ENCODE results near the gene ENAH.

Gene ENAH

GRCh38 chr1:225471453-225472301 lies 181.2 kb downstream of the ENAH start:
- Histone ChIP-seq H3K27ac (ENCODE audit: low read depth, low read length, severe bottlenecking) (no peak overlapping the region), H3K4me3 (ENCODE audit: extremely low read depth, insufficient read depth, low read length, poor library complexity, severe bottlenecking) (no peak overlapping the region), H3K9me3 (ENCODE audit: control insufficient read depth, low read length) (no peaks in the 10 kb centered on the region), H3K4me1 (ENCODE audit: control insufficient read depth, insufficient read depth, low read length, poor library complexity, severe bottlenecking) (peaks cover 6% of the 10 kb centered on the region), H3K36me3 (ENCODE audit: control insufficient read depth, insufficient read depth, low read length) (no peaks in the 10 kb centered on the region)
- WGBS, 2 experiments (ENCODE audit: insufficient coverage in 2 of 2), result 83 to 89% methylated on average over 21 to 24 of the region's 29 CpGs

- 71 to 79% methylated on average over 5 to 6 of the region's 8 CpGs for WGBS, 2 experiments (ENCODE audit: insufficient coverage in 2 of 2)
- no peaks in the 10 kb centered on the region for H3K9me3 ChIP-seq (ENCODE audit: control insufficient read depth, low read length)
- H3K36me3 ChIP-seq (ENCODE audit: control insufficient read depth, insufficient read depth, low read length), result no peaks in the 10 kb centered on the region
- no peak overlapping the region for H3K27ac ChIP-seq (ENCODE audit: low read depth, low read length, severe bottlenecking)
- H3K4me3 ChIP-seq (ENCODE audit: extremely low read depth, insufficient read depth, low read length, poor library complexity, severe bottlenecking), result no peak overlapping the region
- peaks cover 6% of the 10 kb centered on the region for H3K4me1 ChIP-seq (ENCODE audit: control insufficient read depth, insufficient read depth, low read length, poor library complexity, severe bottlenecking)
These were observed 181.8 kb downstream of the ENAH start for GRCh38 chr1:225471109-225471452.

DNA sequence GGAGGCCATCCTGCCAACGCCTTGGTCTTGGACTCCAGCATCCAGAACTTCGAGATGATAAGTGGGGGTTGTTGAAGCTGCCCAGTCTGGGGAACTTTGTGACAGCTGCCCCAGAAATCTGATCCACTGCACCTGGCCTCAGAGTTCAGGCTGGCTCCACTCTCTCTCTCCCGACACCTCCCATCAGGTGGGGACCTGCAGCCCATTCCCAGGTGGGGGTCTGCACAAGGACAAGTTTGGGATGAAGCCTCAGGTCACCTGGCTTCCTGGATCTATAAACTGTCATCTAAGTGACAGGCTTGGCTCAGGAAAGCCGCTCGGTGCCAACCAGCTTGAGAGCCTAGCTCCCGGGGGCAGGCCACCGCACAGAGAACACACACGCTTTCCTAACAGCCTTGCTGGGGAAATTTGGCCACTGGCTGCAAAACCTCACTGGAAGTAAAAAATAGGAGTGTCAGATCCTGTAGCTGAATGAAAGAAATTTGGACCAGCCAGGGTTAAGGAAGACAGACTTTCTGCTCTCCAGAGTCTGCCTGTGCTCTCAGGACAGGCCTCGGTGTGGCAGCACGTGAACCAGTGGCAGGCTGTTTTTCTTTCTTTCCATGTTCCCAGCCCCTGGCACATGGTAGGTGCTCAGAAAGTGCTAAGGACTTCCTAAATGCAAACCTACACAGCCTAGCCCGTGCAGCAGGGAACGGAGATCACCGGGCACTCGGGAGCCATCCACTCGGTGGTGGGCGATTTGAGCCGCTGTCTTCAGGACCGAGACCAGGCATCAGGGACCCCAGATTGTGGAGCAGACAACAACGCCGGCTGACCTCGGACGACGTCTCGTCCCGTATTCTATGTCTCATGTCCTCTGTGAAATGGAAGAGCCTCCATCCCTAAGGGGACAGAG lies 182.5 kb downstream of the ENAH start:
- Histone ChIP-seq H3K36me3 (ENCODE audit: control insufficient read depth, insufficient read depth, low read length) (no peaks in the 10 kb centered on the region), H3K27ac (ENCODE audit: low read depth, low read length, severe bottlenecking) (no peak overlapping the region), H3K4me3 (ENCODE audit: extremely low read depth, insufficient read depth, low read length, poor library complexity, severe bottlenecking) (no peak overlapping the region), H3K9me3 (ENCODE audit: control insufficient read depth, low read length) (no peaks in the 10 kb centered on the region), H3K4me1 (ENCODE audit: control insufficient read depth, insufficient read depth, low read length, poor library complexity, severe bottlenecking) (peaks cover 10% of the 10 kb centered on the region)
- WGBS, 2 experiments (ENCODE audit: insufficient coverage in 2 of 2), result 87 to 88% methylated on average over 25 of the region's 25 CpGs

- no peak overlapping the region for H3K4me3 ChIP-seq (ENCODE audit: extremely low read depth, insufficient read depth, low read length, poor library complexity, severe bottlenecking)
- WGBS, 2 experiments (ENCODE audit: insufficient coverage in 2 of 2), result 79 to 82% methylated on average over 3 to 4 of the region's 5 CpGs
These were observed 183.9 kb downstream of the ENAH start for GRCh38 chr1:225469051-225469450.

GRCh38 chr1:225468270-225469020 lies 184.5 kb downstream of the ENAH start:
- Histone ChIP-seq H3K36me3 (ENCODE audit: control insufficient read depth, insufficient read depth, low read length) (no peaks in the 10 kb centered on the region), H3K27ac (ENCODE audit: low read depth, low read length, severe bottlenecking) (no peak overlapping the region), H3K4me1 (ENCODE audit: control insufficient read depth, insufficient read depth, low read length, poor library complexity, severe bottlenecking) (peaks cover 21% of the 10 kb centered on the region), H3K9me3 (ENCODE audit: control insufficient read depth, low read length) (no peaks in the 10 kb centered on the region), H3K4me3 (ENCODE audit: extremely low read depth, insufficient read depth, low read length, poor library complexity, severe bottlenecking) (no peak overlapping the region)
- WGBS, 2 experiments (ENCODE audit: insufficient coverage in 2 of 2), result 88 to 93% methylated on average over 7 to 9 of the region's 10 CpGs

More at GRCh38 chr1:225469051-225469450, 183.9 kb downstream of the ENAH start:
- Histone ChIP-seq H3K36me3 (ENCODE audit: control insufficient read depth, insufficient read depth, low read length) (no peaks in the 10 kb centered on the region), H3K9me3 (ENCODE audit: control insufficient read depth, low read length) (no peaks in the 10 kb centered on the region), H3K4me1 (ENCODE audit: control insufficient read depth, insufficient read depth, low read length, poor library complexity, severe bottlenecking) (peaks cover 18% of the 10 kb centered on the region), H3K27ac (ENCODE audit: low read depth, low read length, severe bottlenecking) (no peak overlapping the region)

GRCh38 chr1:225467193-225468020 lies 185.5 kb downstream of the ENAH start:
- 91 to 92% methylated on average over 17 to 22 of the region's 26 CpGs for WGBS, 2 experiments (ENCODE audit: insufficient coverage in 2 of 2)
- H3K4me3 ChIP-seq (ENCODE audit: extremely low read depth, insufficient read depth, low read length, poor library complexity, severe bottlenecking), result no peak overlapping the region
- H3K27ac ChIP-seq (ENCODE audit: low read depth, low read length, severe bottlenecking), result no peak overlapping the region
- H3K9me3 ChIP-seq (ENCODE audit: control insufficient read depth, low read length), result no peaks in the 10 kb centered on the region
- H3K4me1 ChIP-seq (ENCODE audit: control insufficient read depth, insufficient read depth, low read length, poor library complexity, severe bottlenecking), result peaks cover 26% of the 10 kb centered on the region
- H3K36me3 ChIP-seq (ENCODE audit: control insufficient read depth, insufficient read depth, low read length), result no peaks in the 10 kb centered on the region

DNA sequence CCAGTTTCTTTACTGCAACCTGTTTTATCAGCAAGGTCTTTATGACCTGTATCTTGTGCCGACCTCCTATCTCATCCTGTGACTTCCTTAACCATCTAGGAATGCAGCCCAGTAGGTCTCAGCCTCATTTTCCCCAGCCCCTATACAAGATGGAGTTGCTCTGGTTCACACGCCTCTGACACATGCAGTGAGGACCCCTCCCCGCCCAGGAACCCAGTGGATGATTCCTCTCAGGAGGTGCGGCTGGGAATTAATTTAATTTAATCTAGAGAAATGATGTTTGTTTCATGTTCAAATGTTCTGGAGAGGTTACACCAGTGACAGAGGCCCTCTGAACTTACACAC lies 186.1 kb downstream of the ENAH start:
- H3K9me3 ChIP-seq (ENCODE audit: control insufficient read depth, low read length), result no peaks in the 10 kb centered on the region
- H3K4me1 ChIP-seq (ENCODE audit: control insufficient read depth, insufficient read depth, low read length, poor library complexity, severe bottlenecking), result peaks cover 26% of the 10 kb centered on the region
- 88 to 94% methylated on average over 1 to 3 of the region's 4 CpGs for WGBS, 2 experiments (ENCODE audit: insufficient coverage in 2 of 2)
- H3K36me3 ChIP-seq (ENCODE audit: control insufficient read depth, insufficient read depth, low read length), result no peaks in the 10 kb centered on the region
- H3K27ac ChIP-seq (ENCODE audit: low read depth, low read length, severe bottlenecking), result no peak overlapping the region
- no peak overlapping the region for H3K4me3 ChIP-seq (ENCODE audit: extremely low read depth, insufficient read depth, low read length, poor library complexity, severe bottlenecking)

DNA sequence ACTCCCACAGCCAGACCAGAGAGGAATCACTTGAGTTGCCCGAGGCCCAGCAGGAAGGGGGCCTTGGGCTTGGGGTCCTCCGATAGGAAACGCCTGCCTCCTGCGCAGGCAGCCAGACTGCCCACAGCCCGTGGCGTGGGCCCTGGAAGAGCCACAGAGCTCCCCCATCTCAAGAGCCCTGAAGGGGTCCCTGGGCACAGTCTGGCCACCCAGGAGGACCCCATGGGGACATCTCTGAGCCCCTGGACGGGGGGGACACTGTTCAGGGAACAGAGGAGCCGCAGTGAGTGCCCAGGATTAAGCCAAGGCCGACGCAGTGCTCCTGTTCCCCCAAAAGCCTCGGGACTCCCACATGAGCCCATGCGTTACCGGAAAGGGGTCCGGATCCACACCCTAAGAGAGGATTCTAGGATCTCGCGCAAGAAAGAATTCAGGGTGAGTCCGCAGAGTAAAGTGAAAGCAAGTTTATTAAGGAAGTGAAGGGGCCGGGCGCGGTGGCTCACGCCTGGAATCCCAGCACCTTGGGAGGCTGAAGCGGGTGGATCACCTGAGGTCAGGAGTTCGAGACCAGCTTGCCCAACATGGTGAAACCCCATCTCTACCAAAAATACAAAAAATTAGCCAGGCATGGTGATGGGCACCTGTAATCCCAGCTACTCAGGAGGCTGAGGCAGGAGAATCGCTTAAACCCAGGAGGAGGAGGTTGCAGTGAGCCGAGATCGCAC lies 187.0 kb downstream of the ENAH start:
- Histone ChIP-seq H3K27ac (ENCODE audit: low read depth, low read length, severe bottlenecking) (no peak overlapping the region), H3K4me3 (ENCODE audit: extremely low read depth, insufficient read depth, low read length, poor library complexity, severe bottlenecking) (no peak overlapping the region), H3K9me3 (ENCODE audit: control insufficient read depth, low read length) (no peaks in the 10 kb centered on the region), H3K4me1 (ENCODE audit: control insufficient read depth, insufficient read depth, low read length, poor library complexity, severe bottlenecking) (peaks cover 26% of the 10 kb centered on the region), H3K36me3 (ENCODE audit: control insufficient read depth, insufficient read depth, low read length) (no peaks in the 10 kb centered on the region)
- 88 to 94% methylated on average over 13 to 21 of the region's 26 CpGs for WGBS, 2 experiments (ENCODE audit: insufficient coverage in 2 of 2)

DNA sequence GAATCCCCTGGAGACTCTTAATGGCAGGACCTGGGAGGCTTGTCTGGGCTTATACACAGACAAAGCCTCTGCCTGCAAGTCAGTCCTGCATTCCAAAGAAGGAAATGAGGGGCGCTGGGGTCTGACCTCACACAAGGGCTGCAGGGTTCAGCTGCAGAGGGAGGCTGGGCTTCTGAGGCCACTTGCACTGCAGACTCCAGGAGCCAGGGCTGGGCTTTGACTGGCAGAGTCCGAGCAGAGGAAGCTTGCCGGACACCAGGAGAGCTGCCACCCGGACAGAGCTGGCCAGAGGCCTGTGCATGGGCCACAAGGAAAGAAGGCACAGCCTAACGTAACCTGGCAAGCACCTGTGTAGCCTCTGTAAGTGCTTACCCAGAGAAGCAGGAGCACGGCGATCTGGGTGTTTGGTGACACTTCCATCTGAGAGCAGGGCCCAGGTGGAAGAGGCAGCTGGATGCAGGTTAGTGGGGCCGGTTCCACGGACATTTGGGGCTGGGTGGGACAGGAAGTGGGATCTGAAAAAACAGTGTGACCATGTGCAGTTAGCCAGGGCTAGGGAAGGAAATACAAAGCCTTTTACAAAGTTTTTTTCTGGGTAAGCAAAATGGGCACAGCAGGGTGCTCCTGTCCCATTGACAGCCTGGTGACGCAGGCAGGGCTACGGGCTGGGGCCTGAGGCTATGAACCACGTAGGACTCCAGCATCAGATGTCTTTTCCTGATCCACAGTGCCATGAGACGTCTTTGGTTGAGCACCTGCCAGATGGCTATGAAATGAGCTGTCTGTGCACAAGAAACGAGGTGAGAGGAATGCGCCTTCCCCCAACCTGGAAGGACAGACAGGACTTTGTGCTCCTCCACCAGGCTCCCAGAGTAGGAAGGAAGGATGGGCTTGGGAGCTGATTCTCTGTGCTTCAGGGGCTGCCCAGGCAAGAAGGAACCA lies 187.8 kb downstream of the ENAH start:
- WGBS, 2 experiments (ENCODE audit: insufficient coverage in 2 of 2), result 47 to 52% methylated on average over 10 to 13 of the region's 15 CpGs
- no peaks in the 10 kb centered on the region for H3K9me3 ChIP-seq (ENCODE audit: control insufficient read depth, low read length)
- no peak overlapping the region for H3K4me3 ChIP-seq (ENCODE audit: extremely low read depth, insufficient read depth, low read length, poor library complexity, severe bottlenecking)
- H3K4me1 ChIP-seq (ENCODE audit: control insufficient read depth, insufficient read depth, low read length, poor library complexity, severe bottlenecking), result peaks cover 33% of the 10 kb centered on the region
- H3K27ac ChIP-seq (ENCODE audit: low read depth, low read length, severe bottlenecking), result peak overlapping the region; percentile 29
- no peaks in the 10 kb centered on the region for H3K36me3 ChIP-seq (ENCODE audit: control insufficient read depth, insufficient read depth, low read length)

All from mesodermal cell (in vitro differentiated cells).